WTC11 (cell line): ENCODE measurements around the gene IL1RN. TPM values are rescaled to one million over a fixed set of nuclear protein-coding genes. Genes with fewer than 3 reads are reported as not detected.

Experiments
- ATAC-seq: fragments of 200-7000 bp; cut with Tn5 transposase; 2 replicates; pipeline ENCODE4 v1.10.0; 2021; ENCODE audit warnings: mild to moderate bottlenecking, moderate library complexity
- CTCF ChIA-PET: fragments of 300-600 bp; sonication (Branson Sonifier 250); formaldehyde crosslinking; loops from one replicate; lab custom pipeline; 2021; ENCODE audit warnings: antibody characterized with exemption; lab: Charles Lee
- POLR2A ChIA-PET: fragments of 350-600 bp; sonication (Branson Sonifier 250); formaldehyde crosslinking; loops from one replicate; lab custom pipeline; 2021; ENCODE audit warnings: antibody characterized with exemption; lab: Charles Lee
- DNase-seq: peaks from one replicate; pipeline ENCODE4 v3.0.0; 2021; ENCODE audit warnings: low spot score
- H3K27ac Mint-ChIP-seq: 2 replicates; pipeline ENCODE4 v1.8.0; 2021; ENCODE audit warnings: mixed read lengths
- H3K27me3 Mint-ChIP-seq: 2 replicates; pipeline ENCODE4 v1.8.0; 2021; ENCODE audit warnings: low read depth, mild to moderate bottlenecking, moderate library complexity, mixed read lengths
- H3K36me3 Mint-ChIP-seq: 2 replicates; pipeline ENCODE4 v1.8.0; 2021; ENCODE audit warnings: mixed read lengths
- H3K4me1 Mint-ChIP-seq: 2 replicates; pipeline ENCODE4 v1.8.0; 2022; ENCODE audit warnings: mixed read lengths
- H3K4me3 Mint-ChIP-seq: 2 replicates; pipeline ENCODE4 v1.8.0; 2021; ENCODE audit warnings: mild to moderate bottlenecking, moderate library complexity, mixed read lengths
- H3K9me3 Mint-ChIP-seq: 2 replicates; pipeline ENCODE4 v1.8.0; 2021; ENCODE audit warnings: mixed read lengths
- AFF4 ChIP-seq: sonication (generic); formaldehyde crosslinking; IDR thresholded peaks from 2 replicates; pipeline ENCODE4 v1.8.1; 2023; ENCODE audit warnings: mild to moderate bottlenecking, missing genetic modification reagents, borderline replicate concordance
- AR ChIP-seq: fragments of 250-450 bp; sonication (Bioruptor Pico); IDR thresholded peaks from 2 replicates; pipeline ENCODE4 v1.9.0; 2021; ENCODE audit warnings: mild to moderate bottlenecking
- ARID4B ChIP-seq: sonication (generic); formaldehyde crosslinking; IDR thresholded peaks from 2 replicates; pipeline ENCODE4 v1.8.0; 2023; ENCODE audit warnings: missing genetic modification reagents, mild to moderate bottlenecking, borderline replicate concordance
- ELF4 ChIP-seq: sonication (generic); formaldehyde crosslinking; IDR thresholded peaks from 2 replicates; pipeline ENCODE4 v1.8.1; 2022; ENCODE audit warnings: low read depth, mild to moderate bottlenecking, moderate library complexity, missing genetic modification reagents
- ETV6 ChIP-seq: sonication (generic); formaldehyde crosslinking; IDR thresholded peaks from 2 replicates; pipeline ENCODE4 v1.8.1; 2022; ENCODE audit warnings: mild to moderate bottlenecking, missing genetic modification reagents
- HMGA2 ChIP-seq: fragments of 250-450 bp; sonication (Bioruptor Pico); IDR thresholded peaks from 2 replicates; pipeline ENCODE4 v1.4.0; 2021; ENCODE audit warnings: mild to moderate bottlenecking, moderate library complexity
- IRF2 ChIP-seq: sonication (generic); formaldehyde crosslinking; IDR thresholded peaks from 2 replicates; pipeline ENCODE4 v1.8.0; 2022; ENCODE audit warnings: low read depth, missing genetic modification reagents, borderline replicate concordance
- JAZF1 ChIP-seq: fragments of 250-450 bp; sonication (Bioruptor Pico); IDR thresholded peaks from 2 replicates; pipeline ENCODE4 v1.9.0; 2021; ENCODE audit warnings: moderate library complexity, mild to moderate bottlenecking, inconsistent platforms
- MAX ChIP-seq: sonication (generic); formaldehyde crosslinking; IDR thresholded peaks from 2 replicates; pipeline ENCODE4 v1.8.0; 2022; ENCODE audit warnings: mild to moderate bottlenecking, missing genetic modification reagents
- MYBL2 ChIP-seq: sonication (generic); formaldehyde crosslinking; IDR thresholded peaks from 2 replicates; pipeline ENCODE4 v1.8.1; 2023; ENCODE audit warnings: mild to moderate bottlenecking, moderate library complexity, missing genetic modification reagents
- NFE2L1 ChIP-seq: sonication (generic); formaldehyde crosslinking; IDR thresholded peaks from 2 replicates; pipeline ENCODE4 v1.8.1; 2023; ENCODE audit warnings: missing genetic modification reagents
- NR2C2 ChIP-seq: sonication (generic); formaldehyde crosslinking; IDR thresholded peaks from 2 replicates; pipeline ENCODE4 v1.8.0; 2022; ENCODE audit warnings: mild to moderate bottlenecking, missing genetic modification reagents
- RELA ChIP-seq: sonication (generic); formaldehyde crosslinking; IDR thresholded peaks from 2 replicates; pipeline ENCODE4 v1.8.1; 2022; ENCODE audit warnings: missing genetic modification reagents, mild to moderate bottlenecking, borderline replicate concordance
- SMAD3 ChIP-seq: sonication (generic); formaldehyde crosslinking; IDR thresholded peaks from 2 replicates; pipeline ENCODE4 v1.8.0; 2022; ENCODE audit warnings: missing genetic modification reagents, mild to moderate bottlenecking, borderline replicate concordance
- SOX15 ChIP-seq: fragments of 250-450 bp; sonication (Bioruptor Pico); IDR thresholded peaks from 2 replicates; pipeline ENCODE4 v1.9.0; 2021; ENCODE audit warnings: mild to moderate bottlenecking
- TCF7 ChIP-seq: sonication (generic); formaldehyde crosslinking; IDR thresholded peaks from 2 replicates; pipeline ENCODE4 v1.8.0; 2022; ENCODE audit warnings: mild to moderate bottlenecking, low read depth, missing genetic modification reagents, moderate library complexity
- ZNF425 ChIP-seq: fragments of 250-450 bp; sonication (Bioruptor Pico); conservative IDR thresholded peaks from 2 replicates; pipeline ENCODE4 v1.9.0; 2021; ENCODE audit warnings: mild to moderate bottlenecking
- ZSCAN18 ChIP-seq: fragments of 250-450 bp; sonication (Bioruptor Pico); IDR thresholded peaks from 2 replicates; pipeline ENCODE4 v2.1.2; 2022; ENCODE audit warnings: mild to moderate bottlenecking, moderate library complexity
- total RNA-seq: library from RNA; stranded (reverse); gene quantifications from 3 replicates; pipeline ENCODE4 v1.2.3, GENCODE V29; 2021

Gene IL1RN
- total RNA-seq, 1 experiment from 2014 or later = not detected

GRCh38 chr2:113124984-113125855 is 2.2 kb upstream of the IL1RN start (continued):
- TF ChIP-seq ARID4B (CRISPR knock-in tag) (no peak), ETV6 (CRISPR knock-in tag) (no peak), MYBL2 (CRISPR knock-in tag) (no peak), NFE2L1 (CRISPR knock-in tag) (no peak), MAX (CRISPR knock-in tag) (no peak), SMAD3 (no peak), RELA (CRISPR knock-in tag) (no peak)

- ChIA-PET POLR2A (no interaction called here), CTCF (interaction anchor here (0.8 to 2.8 kb wide), 2 partner anchors 10 to 76 kb away, joined by 3 to 11 read pairs; no protein-coding TSS in a partner anchor)
- Mint-ChIP-seq H3K27me3 (no peaks in the 10 kb centered on the region), H3K4me1 (no peaks in the 10 kb centered on the region), H3K9me3 (no peaks in the 10 kb centered on the region), H3K36me3 (no peaks in the 10 kb centered on the region), H3K4me3 (no peak overlapping the region), H3K27ac (no peak overlapping the region)
- DNase-seq (no peak), ATAC-seq (no peak)
- TF ChIP-seq SOX15 (no peak), ELF4 (CRISPR knock-in tag) (no peak), ZNF425 (no peak), AR (CRISPR knock-in tag) (no peak), IRF2 (CRISPR knock-in tag) (no peak), TCF7 (CRISPR knock-in tag) (no peak), NR2C2 (CRISPR knock-in tag) (no peak), AFF4 (no peak), JAZF1 (CRISPR knock-in tag) (no peak), HMGA2 (CRISPR knock-in tag) (no peak), ZSCAN18 (CRISPR knock-in tag) (no peak), RELA (CRISPR knock-in tag) (no peak)
These were observed 510 bp downstream of the IL1RN start for GRCh38 chr2:113127646-113128570.
